Measurements from ENCODE around the gene KIF6.

- no peak for TF ChIP-seq FOXM1 (IDR thresholded peaks at IDR 0.05; ENCODE audit: borderline replicate concordance)
- TF ChIP-seq SUZ12 (IDR thresholded peaks at IDR 0.05), result no peak
- no peak for TF ChIP-seq ELF4 (IDR thresholded peaks at IDR 0.05)
- no peak for TF ChIP-seq LEF1 (IDR thresholded peaks at IDR 0.05; ENCODE audit: borderline replicate concordance)
- no peak for TF ChIP-seq SP1 (IDR thresholded peaks at IDR 0.05)
- TF ChIP-seq FOXA1 (IDR thresholded peaks at IDR 0.05), result no peak
- TF ChIP-seq, protein P1, sequence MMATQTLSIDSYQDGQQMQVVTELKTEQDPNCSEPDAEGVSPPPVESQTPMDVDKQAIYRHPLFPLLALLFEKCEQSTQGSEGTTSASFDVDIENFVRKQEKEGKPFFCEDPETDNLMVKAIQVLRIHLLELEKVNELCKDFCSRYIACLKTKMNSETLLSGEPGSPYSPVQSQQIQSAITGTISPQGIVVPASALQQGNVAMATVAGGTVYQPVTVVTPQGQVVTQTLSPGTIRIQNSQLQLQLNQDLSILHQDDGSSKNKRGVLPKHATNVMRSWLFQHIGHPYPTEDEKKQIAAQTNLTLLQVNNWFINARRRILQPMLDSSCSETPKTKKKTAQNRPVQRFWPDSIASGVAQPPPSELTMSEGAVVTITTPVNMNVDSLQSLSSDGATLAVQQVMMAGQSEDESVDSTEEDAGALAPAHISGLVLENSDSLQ (IDR thresholded peaks at IDR 0.05), result no peak
- TF ChIP-seq ARNT (IDR thresholded peaks at IDR 0.05), result no peak
- TF ChIP-seq FOXK2 (IDR thresholded peaks at IDR 0.05), result no peak
- TF ChIP-seq TARDBP (IDR thresholded peaks at IDR 0.05), result no peak
- TF ChIP-seq BHLHE40 (IDR thresholded peaks at IDR 0.05; ENCODE audit: borderline replicate concordance), result no peak
- TF ChIP-seq HDGF (IDR thresholded peaks at IDR 0.05; ENCODE audit: borderline replicate concordance), result no peak
These were observed 444.9 kb downstream of the KIF6 start for GRCh38 chr6:39280247-39280731.
